Measurements from ENCODE around the gene LRRC23. TPM values are rescaled to one million over a fixed set of nuclear protein-coding genes. Genes with fewer than 3 reads are reported as not detected.

Gene LRRC23
- total and polyA plus RNA-seq, 2 of the 13 experiments (the other 11 are each of a cell fraction or from before 2014, with no cell fraction given), result 6.0 to 7.8 TPM

DNA sequence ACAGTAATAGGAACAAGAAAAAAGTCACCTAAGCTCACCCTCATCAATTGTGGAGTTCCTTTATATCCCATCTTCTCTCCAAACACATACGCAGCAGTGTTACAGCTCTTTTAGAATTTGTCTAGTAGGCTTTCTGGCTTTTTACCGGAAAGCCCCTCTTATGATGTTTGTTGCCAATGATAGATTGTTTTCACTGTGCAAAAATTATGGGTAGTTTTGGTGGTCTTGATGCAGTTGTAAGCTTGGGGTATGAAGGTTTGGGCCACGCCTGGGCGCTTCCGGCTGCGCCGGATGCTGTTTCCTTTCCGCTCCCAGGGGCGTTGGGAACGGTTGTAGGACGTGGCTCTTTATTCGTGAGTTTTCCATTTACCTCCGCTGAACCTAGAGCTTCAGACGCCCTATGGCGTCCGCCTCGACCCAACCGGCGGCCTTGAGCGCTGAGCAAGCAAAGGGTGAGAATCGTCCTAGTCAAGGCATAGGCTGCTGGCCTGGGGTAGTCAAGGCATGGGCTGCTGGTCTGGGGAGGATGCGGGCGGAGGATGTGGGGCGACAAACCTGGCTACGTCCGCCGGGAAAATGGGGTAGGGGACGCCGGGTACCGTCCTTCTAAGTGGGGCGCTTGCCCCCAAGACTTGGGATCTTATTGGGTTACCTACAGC lies 39.2 kb downstream of the LRRC23 start, which contains the start of the genes C12orf57 and RNU7-1 (continued):
- TF ChIP-seq, protein P1, sequence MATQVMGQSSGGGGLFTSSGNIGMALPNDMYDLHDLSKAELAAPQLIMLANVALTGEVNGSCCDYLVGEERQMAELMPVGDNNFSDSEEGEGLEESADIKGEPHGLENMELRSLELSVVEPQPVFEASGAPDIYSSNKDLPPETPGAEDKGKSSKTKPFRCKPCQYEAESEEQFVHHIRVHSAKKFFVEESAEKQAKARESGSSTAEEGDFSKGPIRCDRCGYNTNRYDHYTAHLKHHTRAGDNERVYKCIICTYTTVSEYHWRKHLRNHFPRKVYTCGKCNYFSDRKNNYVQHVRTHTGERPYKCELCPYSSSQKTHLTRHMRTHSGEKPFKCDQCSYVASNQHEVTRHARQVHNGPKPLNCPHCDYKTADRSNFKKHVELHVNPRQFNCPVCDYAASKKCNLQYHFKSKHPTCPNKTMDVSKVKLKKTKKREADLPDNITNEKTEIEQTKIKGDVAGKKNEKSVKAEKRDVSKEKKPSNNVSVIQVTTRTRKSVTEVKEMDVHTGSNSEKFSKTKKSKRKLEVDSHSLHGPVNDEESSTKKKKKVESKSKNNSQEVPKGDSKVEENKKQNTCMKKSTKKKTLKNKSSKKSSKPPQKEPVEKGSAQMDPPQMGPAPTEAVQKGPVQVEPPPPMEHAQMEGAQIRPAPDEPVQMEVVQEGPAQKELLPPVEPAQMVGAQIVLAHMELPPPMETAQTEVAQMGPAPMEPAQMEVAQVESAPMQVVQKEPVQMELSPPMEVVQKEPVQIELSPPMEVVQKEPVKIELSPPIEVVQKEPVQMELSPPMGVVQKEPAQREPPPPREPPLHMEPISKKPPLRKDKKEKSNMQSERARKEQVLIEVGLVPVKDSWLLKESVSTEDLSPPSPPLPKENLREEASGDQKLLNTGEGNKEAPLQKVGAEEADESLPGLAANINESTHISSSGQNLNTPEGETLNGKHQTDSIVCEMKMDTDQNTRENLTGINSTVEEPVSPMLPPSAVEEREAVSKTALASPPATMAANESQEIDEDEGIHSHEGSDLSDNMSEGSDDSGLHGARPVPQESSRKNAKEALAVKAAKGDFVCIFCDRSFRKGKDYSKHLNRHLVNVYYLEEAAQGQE (IDR thresholded peaks at IDR 0.05; ENCODE audit: borderline replicate concordance in 1 of 2, low read depth in 1 of 2, low read length in 2 of 2), result peak in 1 of 2 experiments; percentile 60; a peak in 1 of 4 replicates
- TF ChIP-seq ZNF674 (CRISPR knock-in tag; IDR thresholded peaks at IDR 0.05; ENCODE audit: low read depth) (no peak), ZNF496 (CRISPR knock-in tag; IDR thresholded peaks at IDR 0.05; ENCODE audit: insufficient replicate concordance) (no peak), RARA (CRISPR knock-in tag; IDR thresholded peaks at IDR 0.05) (peak; percentile 57), ZNF740 (CRISPR knock-in tag; IDR thresholded peaks at IDR 0.05) (no peak), MAZ (IDR thresholded peaks at IDR 0.05; ENCODE audit: borderline replicate concordance, low read depth, low read length) (no peak), MAZ (CRISPR knock-in tag; IDR thresholded peaks at IDR 0.05; ENCODE audit: low read depth) (no peak; the same call in 1 of the 2 replicates), NFATC3 (CRISPR knock-in tag; IDR thresholded peaks at IDR 0.05) (no peak), TGIF2 (CRISPR knock-in tag; IDR thresholded peaks at IDR 0.05) (no peak), KDM5A (IDR thresholded peaks at IDR 0.05; ENCODE audit: borderline replicate concordance, low read length) (peak; percentile 35; the same call in 1 of the 2 replicates), SRSF1 (optimal IDR thresholded peaks at IDR 0.05; ENCODE audit: low read depth, low read length) (no peak), ZNF256 (CRISPR knock-in tag; conservative IDR thresholded peaks at IDR 0.05) (peak; percentile 28; the same call in 1 of the 2 replicates), ZBTB3 (CRISPR knock-in tag; IDR thresholded peaks at IDR 0.05; ENCODE audit: borderline replicate concordance, low read depth) (peak; percentile 91), ZNF841 (CRISPR knock-in tag; IDR thresholded peaks at IDR 0.05; ENCODE audit: borderline replicate concordance) (peak; percentile 87; the same call in 1 of the 2 replicates), ZNF772 (CRISPR knock-in tag; IDR thresholded peaks at IDR 0.05) (no peak), SP4 (CRISPR knock-in tag; IDR thresholded peaks at IDR 0.05) (peak; percentile 41; the same call in 1 of the 2 replicates), ZSCAN21 (CRISPR knock-in tag; IDR thresholded peaks at IDR 0.05; ENCODE audit: borderline replicate concordance) (no peak), ZNF225 (CRISPR knock-in tag; IDR thresholded peaks at IDR 0.05) (no peak), ZNF513 (CRISPR knock-in tag; conservative IDR thresholded peaks at IDR 0.05) (no peak), RXRB (CRISPR knock-in tag; IDR thresholded peaks at IDR 0.05; ENCODE audit: borderline replicate concordance) (peak; percentile 87), ZNF737 (CRISPR knock-in tag; IDR thresholded peaks at IDR 0.05; ENCODE audit: borderline replicate concordance) (no peak), SIN3A (IDR thresholded peaks at IDR 0.05; ENCODE audit: borderline replicate concordance, low read depth, low read length) (peak; percentile 92), PCBP2 (optimal IDR thresholded peaks at IDR 0.05; ENCODE audit: low read depth, low read length, poor library complexity, severe bottlenecking) (no peak)
- TF ChIP-seq, protein P2, sequence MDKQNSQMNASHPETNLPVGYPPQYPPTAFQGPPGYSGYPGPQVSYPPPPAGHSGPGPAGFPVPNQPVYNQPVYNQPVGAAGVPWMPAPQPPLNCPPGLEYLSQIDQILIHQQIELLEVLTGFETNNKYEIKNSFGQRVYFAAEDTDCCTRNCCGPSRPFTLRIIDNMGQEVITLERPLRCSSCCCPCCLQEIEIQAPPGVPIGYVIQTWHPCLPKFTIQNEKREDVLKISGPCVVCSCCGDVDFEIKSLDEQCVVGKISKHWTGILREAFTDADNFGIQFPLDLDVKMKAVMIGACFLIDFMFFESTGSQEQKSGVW (CRISPR knock-in tag; IDR thresholded peaks at IDR 0.05; ENCODE audit: borderline replicate concordance), result no peak
